Jurkat, Clone E6-1 (cell line): ENCODE measurements around the gene ADAM11. TPM values are rescaled to one million over a fixed set of nuclear protein-coding genes. Genes with fewer than 3 reads are reported as not detected.
"Not testable (repeated sequence)": the region's sequence is repeated elsewhere in the genome, so short reads cannot be mapped to it uniquely, and the experiment has no call there.

Experiments used
- DNase-seq: peaks from one replicate; pipeline ENCODE4 v3.0.0-alpha.2; 2011; ENCODE audit warnings: low read depth, low spot score
- H3K4me3 ChIP-seq: 2 replicates; pipeline ENCODE4 v1.5.1; 2011; ENCODE audit warnings: mild to moderate bottlenecking, low read length, control low read depth, moderate library complexity
- polyA plus RNA-seq: library from polyadenylated mRNA; unstranded; fragments of >200 nt; gene quantifications from one replicate; pipeline ENCODE4 v1.2.1, GENCODE V29; 2012; ENCODE audit warnings: missing spikeins; ENCODE audit not compliant: insufficient read length, insufficient read depth

Gene ADAM11
- polyA plus RNA-seq = 6.4 TPM

- peak within 1 kb of the TSS; percentile 46 for H3K4me3 ChIP-seq
- no peak for DNase-seq
Measured at GRCh38 chr17:44758414-44759085, at the start of gene ADAM11. ADAM11 (plus strand) TSS chr17:44758988; CDS start chr17:44759200, 212 bp downstream.

GRCh38 chr17:44719444-44719843 lies 39.3 kb upstream of the ADAM11 start:
- H3K4me3 ChIP-seq = no peak overlapping the region
- no peak for DNase-seq

GRCh38 chr17:44722254-44722653 lies 36.5 kb upstream of the ADAM11 start:
- H3K4me3 ChIP-seq = no peak overlapping the region
- DNase-seq = no peak

GRCh38 chr17:44726121-44726520 lies 32.7 kb upstream of the ADAM11 start:
- not testable (repeated sequence) for H3K4me3 ChIP-seq, DNase-seq

GRCh38 chr17:44733753-44734152 lies 25.0 kb upstream of the ADAM11 start:
- no peak overlapping the region for H3K4me3 ChIP-seq
- no peak for DNase-seq

- no peak for DNase-seq
- H3K4me3 ChIP-seq = no peak overlapping the region
Measured at GRCh38 chr17:44734272-44734671, 24.5 kb upstream of the ADAM11 start.

- no peak for DNase-seq
- no peak overlapping the region for H3K4me3 ChIP-seq
Measured at GRCh38 chr17:44736551-44737240, 22.1 kb upstream of the ADAM11 start.

- DNase-seq = no peak
- H3K4me3 ChIP-seq = no peak overlapping the region
Measured at GRCh38 chr17:44738214-44738906, 20.4 kb upstream of the ADAM11 start.

GRCh38 chr17:44741316-44741715 lies 17.5 kb upstream of the ADAM11 start:
- no peak overlapping the region for H3K4me3 ChIP-seq
- DNase-seq = no peak

- no peak for DNase-seq
- no peak overlapping the region for H3K4me3 ChIP-seq
Measured at GRCh38 chr17:44745301-44745700, 13.5 kb upstream of the ADAM11 start.

GRCh38 chr17:44745738-44746137 lies 13.1 kb upstream of the ADAM11 start:
- H3K4me3 ChIP-seq, DNase-seq: not testable (repeated sequence)

- DNase-seq = no peak
- H3K4me3 ChIP-seq = no peak overlapping the region
Measured at GRCh38 chr17:44747566-44747965, 11.2 kb upstream of the ADAM11 start.

- H3K4me3 ChIP-seq = no peak overlapping the region
- DNase-seq = no peak
Measured at GRCh38 chr17:44749076-44749979, 9.5 kb upstream of the ADAM11 start.

- DNase-seq = no peak
Measured at GRCh38 chr17:44749980-44750318, 8.8 kb upstream of the ADAM11 start.

GRCh38 chr17:44751331-44751730 lies 7.5 kb upstream of the ADAM11 start:
- no peak for DNase-seq
- no peak overlapping the region for H3K4me3 ChIP-seq

More at GRCh38 chr17:44749980-44750318, 8.8 kb upstream of the ADAM11 start:
- no peak overlapping the region for H3K4me3 ChIP-seq

GRCh38 chr17:44751806-44752205 lies 7.0 kb upstream of the ADAM11 start:
- H3K4me3 ChIP-seq = no peak overlapping the region
- no peak for DNase-seq

- DNase-seq = no peak
- no peak overlapping the region for H3K4me3 ChIP-seq
Measured at GRCh38 chr17:44752953-44753861, 5.6 kb upstream of the ADAM11 start.

GRCh38 chr17:44754276-44754675 lies 4.5 kb upstream of the ADAM11 start:
- DNase-seq = no peak
- H3K4me3 ChIP-seq = no peak overlapping the region
